ENCODE results near the gene SH3GL2.

- TF ChIP-seq POLR2A (IDR thresholded peaks at IDR 0.05; ENCODE audit: low read length) (no peak), GATA1 (IDR thresholded peaks at IDR 0.05; ENCODE audit: low read depth, low read length) (no peak)
Observed at GRCh38 chr9:17556255-17556654, 22.6 kb upstream of the SH3GL2 start.

All from erythroblast (primary cell).